Left ventricle myocardium superior (tissue), 1 donor: ENCODE results near the gene CLRN1. TPM values are rescaled to one million over a fixed set of nuclear protein-coding genes. Genes with fewer than 3 reads are reported as not detected.
"Not testable (repeated sequence)": the region's sequence is repeated elsewhere in the genome, so short reads cannot be mapped to it uniquely, and the experiment has no call there.

Experiments
- ATAC-seq: fragments of 200-7000 bp; cut with Tn5 transposase; one replicate; pipeline ENCODE4 v1.9.1; 2020; ENCODE audit warnings: mild to moderate bottlenecking, moderate library complexity
- DNase-seq: peaks from one replicate; pipeline ENCODE4 v3.0.0-alpha.2; 2020
- intact Hi-C: fragments of 100-400 bp; cut with micrococcal nuclease; formaldehyde crosslinking; loops from one replicate; pipeline ENCODE4 v1.11.0; 2022
- long read RNA-seq: library from polyadenylated mRNA; unstranded; transcript quantifications from one replicate; pipeline ENCODE4 v2.0.0, GENCODE V29; 2021
- total RNA-seq: library from RNA; stranded (reverse); fragmentation: NEBNext Ultra II Directional; extraction: Animal tissue kit (Norgen Biotek cat#: 25700); gene quantifications from one replicate; pipeline ENCODE4 v1.2.1, GENCODE V29; 2021
- donor health status: DM: no; HTN: yes; CAD: no; lungs with severe emphysema.

The CLRN1 gene
- not detected for total RNA-seq
- long read RNA-seq = 0 reads

- ATAC-seq (no peak), DNase-seq (no peak)
- intact Hi-C loops = no loop called here
These were observed at the start of gene CLRN1 for GRCh38 chr3:150972366-150973071. Gene CLRN1, minus strand, starts transcription at chr3:150972727. Its CDS starts 19 bp downstream, at chr3:150972708.

GRCh38 chr3:151016478-151016795 lies 43.9 kb upstream of the CLRN1 start:
- intact Hi-C loops = no loop called here
- no peak for DNase-seq
- no peak for ATAC-seq

- intact Hi-C loops = no loop called here
- DNase-seq = no peak
- no peak for ATAC-seq
These were observed 43.4 kb upstream of the CLRN1 start for GRCh38 chr3:151015767-151016477.

GRCh38 chr3:151015181-151015580 lies 42.7 kb upstream of the CLRN1 start:
- no peak for ATAC-seq
- no peak for DNase-seq
- intact Hi-C loops = no loop called here

GRCh38 chr3:151014501-151015018 lies 42.0 kb upstream of the CLRN1 start:
- ATAC-seq = no peak
- intact Hi-C loops = no loop called here
- no peak for DNase-seq

- intact Hi-C loops = no loop called here
- ATAC-seq (no peak), DNase-seq (no peak)
These were observed 40.2 kb upstream of the CLRN1 start for GRCh38 chr3:151012753-151013152.

GRCh38 chr3:151011427-151011826 lies 38.9 kb upstream of the CLRN1 start:
- DNase-seq = no peak
- ATAC-seq = no peak
- intact Hi-C loops = no loop called here

- intact Hi-C loops = no loop called here
- no peak for ATAC-seq
- no peak for DNase-seq
These were observed 37.5 kb upstream of the CLRN1 start for GRCh38 chr3:151009981-151010380.

- intact Hi-C loops = no loop called here
- no peak for DNase-seq
These were observed 36.9 kb upstream of the CLRN1 start for GRCh38 chr3:151009430-151009829.

GRCh38 chr3:151008699-151009098 lies 36.2 kb upstream of the CLRN1 start:
- no peak for ATAC-seq
- intact Hi-C loops = no loop called here
- DNase-seq = no peak

More at GRCh38 chr3:151009430-151009829, 36.9 kb upstream of the CLRN1 start:
- ATAC-seq = no peak

GRCh38 chr3:151003768-151004134 lies 31.2 kb upstream of the CLRN1 start:
- ATAC-seq (no peak), DNase-seq (no peak)
- intact Hi-C loops = no loop called here

- no peak for ATAC-seq
- intact Hi-C loops = no loop called here
- DNase-seq = no peak
These were observed 30.7 kb upstream of the CLRN1 start for GRCh38 chr3:151003029-151003767.

- DNase-seq (no peak), ATAC-seq (no peak)
- intact Hi-C loops = no loop called here
These were observed 29.8 kb upstream of the CLRN1 start for GRCh38 chr3:151002003-151002981.

GRCh38 chr3:150998996-150999395 lies 26.5 kb upstream of the CLRN1 start:
- no peak for DNase-seq
- no peak for ATAC-seq
- intact Hi-C loops = no loop called here

- intact Hi-C loops = no loop called here
- DNase-seq = no peak
- ATAC-seq = no peak
These were observed 24.2 kb upstream of the CLRN1 start for GRCh38 chr3:150996731-150997130.

GRCh38 chr3:150995510-150995909 lies 23.0 kb upstream of the CLRN1 start:
- no peak for ATAC-seq
- no peak for DNase-seq
- intact Hi-C loops = no loop called here

- intact Hi-C loops = no loop called here
- DNase-seq (no peak), ATAC-seq (no peak)
These were observed 16.7 kb upstream of the CLRN1 start for GRCh38 chr3:150989208-150989607.

- intact Hi-C loops, DNase-seq, ATAC-seq: not testable (repeated sequence)
These were observed 15.9 kb upstream of the CLRN1 start for GRCh38 chr3:150988395-150988794.

GRCh38 chr3:150985711-150986110 lies 13.2 kb upstream of the CLRN1 start:
- DNase-seq = no peak
- no peak for ATAC-seq
- intact Hi-C loops = no loop called here
